GM21367 (cell line): ENCODE data around the gene OR10A5.
A peak's percentile ranks its signal among the peaks of the same experiment; 100 is the strongest.
"Not testable (repeated sequence)": the region's sequence is repeated elsewhere in the genome, so short reads cannot be mapped to it uniquely, and the experiment has no call there.

Experiments
- ATAC-seq: cut with Tn5 transposase; IDR thresholded peaks from one replicate; pipeline ENCODE4 v1.9.1; 2021; ENCODE audit not compliant: unreplicated experiment

Gene OR10A5

GRCh38 chr11:6871278-6871677 lies 25.8 kb downstream of the OR10A5 start:
- no peak for ATAC-seq

DNA sequence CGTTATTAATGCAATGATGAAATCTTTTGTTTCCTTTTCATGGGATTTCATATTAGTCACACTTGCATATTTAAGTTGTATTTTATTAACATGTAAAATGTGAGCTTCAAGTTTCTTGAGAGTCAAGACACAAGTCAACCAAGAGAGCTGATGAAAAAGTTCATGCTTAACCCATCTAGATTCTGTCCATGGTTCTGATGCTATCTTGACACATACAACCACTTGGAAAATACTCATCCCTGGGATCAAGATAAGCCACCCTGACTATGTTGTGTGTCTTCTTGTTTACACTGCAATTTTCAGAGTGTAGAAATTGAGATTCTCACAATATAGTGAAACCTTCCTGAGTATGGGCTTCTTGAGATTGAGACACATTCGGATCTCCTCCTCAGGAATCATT lies 30.3 kb downstream of the OR10A5 start:
- no peak for ATAC-seq

- no peak for ATAC-seq
Measured at GRCh38 chr11:6876325-6876724, 30.8 kb downstream of the OR10A5 start, which contains the start of gene OR10A4. OR10A4 (plus strand) TSS chr11:6876625; CDS start chr11:6876648, 23 bp downstream.

DNA sequence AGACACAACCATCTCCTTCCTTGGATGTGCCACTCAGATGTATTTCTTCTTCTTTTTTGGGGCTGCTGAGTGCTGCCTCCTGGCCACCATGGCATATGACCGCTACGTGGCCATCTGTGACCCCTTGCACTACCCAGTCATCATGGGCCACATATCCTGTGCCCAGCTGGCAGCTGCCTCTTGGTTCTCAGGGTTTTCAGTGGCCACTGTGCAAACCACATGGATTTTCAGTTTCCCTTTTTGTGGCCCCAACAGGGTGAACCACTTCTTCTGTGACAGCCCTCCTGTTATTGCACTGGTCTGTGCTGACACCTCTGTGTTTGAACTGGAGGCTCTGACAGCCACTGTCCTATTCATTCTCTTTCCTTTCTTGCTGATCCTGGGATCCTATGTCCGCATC lies 31.4 kb downstream of the OR10A5 start:
- ATAC-seq: no peak

DNA sequence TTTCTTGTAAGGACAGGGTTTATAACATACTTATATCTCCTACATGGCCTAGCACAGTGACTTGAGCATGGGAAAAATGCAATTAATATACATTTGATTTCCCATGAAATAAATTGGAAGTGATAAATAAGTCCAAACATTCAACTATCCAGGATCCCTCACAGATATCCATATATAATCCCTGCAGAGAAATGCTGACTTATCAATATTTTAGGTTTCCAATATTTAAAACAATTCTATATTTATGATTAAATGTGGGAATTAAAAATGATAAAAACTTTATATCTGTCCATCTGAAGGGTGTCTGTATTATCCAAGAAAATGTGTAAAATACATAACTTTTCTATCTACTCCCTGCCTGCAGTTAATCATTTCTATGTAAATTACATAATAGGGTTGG lies 37.3 kb downstream of the OR10A5 start:
- no peak for ATAC-seq

- not testable (repeated sequence) for ATAC-seq
Measured at GRCh38 chr11:6887711-6888110, 42.2 kb downstream of the OR10A5 start.

- no peak for ATAC-seq
Measured at GRCh38 chr11:6888830-6889229, 43.3 kb downstream of the OR10A5 start.

GRCh38 chr11:6889835-6890234 lies 44.4 kb downstream of the OR10A5 start:
- no peak for ATAC-seq

DNA sequence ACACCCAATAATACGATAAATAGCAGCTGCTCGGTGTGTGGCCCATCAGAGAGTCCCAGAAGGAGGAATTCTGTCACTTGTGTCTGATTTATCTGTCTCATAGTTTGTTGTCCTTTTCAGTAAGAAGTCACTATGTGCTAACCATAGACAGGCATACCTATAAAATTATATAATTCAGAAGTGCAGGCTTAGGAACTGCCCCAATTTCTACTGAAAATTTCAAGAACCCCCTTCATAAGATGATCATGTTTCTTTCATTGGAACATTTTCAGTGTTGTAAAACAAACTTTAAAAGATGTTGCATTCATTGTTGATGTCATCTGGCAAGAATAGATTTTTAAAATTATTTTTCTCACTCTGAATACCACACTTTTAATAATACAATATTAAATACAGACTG lies 46.9 kb downstream of the OR10A5 start, which contains the start of gene OR2D2:
OR2D2 (minus strand) TSS at position 101 of the 400 bp plus-strand sequence; CDS start at position 101, 0 bp downstream.
- no peak for ATAC-seq

- ATAC-seq: no peak
Measured at GRCh38 chr11:6894097-6894496, 48.6 kb downstream of the OR10A5 start.

DNA sequence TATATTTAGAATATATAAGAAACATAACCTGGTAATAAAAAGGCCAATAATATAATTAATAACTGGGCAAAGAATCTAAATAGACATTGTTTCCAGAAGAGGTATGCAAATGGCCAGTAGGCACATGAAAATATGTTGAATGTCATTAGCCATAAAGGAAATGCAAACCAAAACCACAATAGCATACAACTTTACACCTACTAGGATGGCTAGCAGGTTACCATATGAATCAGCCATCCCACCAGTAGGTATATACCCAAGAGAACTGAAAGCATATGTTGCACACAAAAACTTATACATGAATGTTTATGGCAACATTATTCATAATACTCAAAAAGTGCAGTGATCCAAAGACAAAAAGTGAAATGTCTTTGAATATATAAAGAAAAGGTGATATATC lies 49.5 kb downstream of the OR10A5 start:
- ATAC-seq: peak; percentile 92
